HepG2 (cell line): ENCODE measurements around the gene PSMG1. TPM values are rescaled to one million over a fixed set of nuclear protein-coding genes. Genes with fewer than 3 reads are reported as not detected.
A peak's percentile ranks its signal among the peaks of the same experiment; 100 is the strongest.
"Not testable (repeated sequence)": the region's sequence is repeated elsewhere in the genome, so short reads cannot be mapped to it uniquely, and the experiment has no call there.

Experiments used
- ATAC-seq: fragments of 200-7000 bp; cut with Tn5 transposase; 3 replicates; pipeline ENCODE4 v1.9.1; 2020; ENCODE audit warnings: mild to moderate bottlenecking, moderate library complexity
- BruUV-seq: library from RNA; stranded (reverse); fragments of 400-500 nt; replicated peaks from 2 replicates; lab custom pipeline; 2021; lab: Mats Ljungman, UMichigan
- CTCF ChIA-PET: fragments of 300-600 bp; formaldehyde crosslinking; extraction: SDS; loops from one replicate; lab custom pipeline; 2021; ENCODE audit warnings: low total read pairs, inconsistent platforms, low intra/inter-chr PET ratio; lab: Yijun Ruan, JAX
- POLR2A ChIA-PET: fragments of 350-600 bp; sonication (Branson Sonifier 250); formaldehyde crosslinking; loops from one replicate; lab custom pipeline; 2020; ENCODE audit warnings: antibody characterized with exemption, inconsistent platforms; lab: Yijun Ruan, JAX
- DNase-seq: peaks from one replicate; pipeline ENCODE4 v3.0.0-alpha.2; 2015; ENCODE audit warnings: low spot score
- FAIRE-seq: peaks from 3 replicates; lab custom pipeline; 2011; peaks lifted over from hg19 to GRCh38; lab: Jason Lieb, UNC
- H2AFZ ChIP-seq: one replicate; pipeline ENCODE4 v1.6.1; 2011; ENCODE audit warnings: low read length, inconsistent platforms
- H3K27ac ChIP-seq: fragments of 300-600 bp; 3 replicates; pipeline ENCODE4 v1.8.0; 2011; ENCODE audit warnings: mixed run types, mild to moderate bottlenecking, mixed read lengths, low read length, inconsistent platforms; ENCODE audit not compliant: insufficient read depth; ENCODE audit errors: extremely low read length
- H3K27me3 ChIP-seq, 2 experiments: fragments of 200-600 bp in 1 of 2; 2 replicates in 1 of 2; 3 replicates in 1 of 2; pipeline versions ENCODE4 v1.6.0 to v1.8.0; 2011; ENCODE audit warnings: low read length in 2 of 2, mild to moderate bottlenecking in 2 of 2, moderate library complexity in 2 of 2, inconsistent platforms in 1 of 2; ENCODE audit not compliant: insufficient read depth in 2 of 2, control insufficient read depth in 1 of 2
- H3K36me3 ChIP-seq, 2 experiments: fragments of 200-600 bp in 1 of 2; replicated peaks in 1 of 2; 2 replicates in 1 of 2; 3 replicates in 1 of 2; pipeline versions ENCODE4 v1.5.1 to v1.8.0; 2011; ENCODE audit warnings: low read length in 2 of 2, inconsistent platforms in 1 of 2; ENCODE audit not compliant: insufficient read depth in 2 of 2, control insufficient read depth in 1 of 2
- H3K4me1 ChIP-seq: 2 replicates; pipeline ENCODE4 v1.5.1; 2012; ENCODE audit warnings: low read length, inconsistent platforms; ENCODE audit not compliant: insufficient read depth
- H3K4me2 ChIP-seq: 2 replicates; pipeline ENCODE4 v1.6.0; 2011; ENCODE audit warnings: low read depth, low read length, inconsistent platforms
- H3K4me3 ChIP-seq, 3 experiments: fragments of 200-600 bp in 1 of 3; sonication (generic), shearing (Covaris generic) in 1 of 3; replicated peaks in 1 of 3; 2 replicates each; pipeline ENCODE4 v1.5.1; 2011 to 2016; ENCODE audit warnings: low read length in 3 of 3, inconsistent platforms in 2 of 3, low read depth in 2 of 3, mild to moderate bottlenecking in 2 of 3, control low read depth in 1 of 3, mixed read lengths in 1 of 3; ENCODE audit not compliant: insufficient read depth in 1 of 3
- H3K79me2 ChIP-seq: one replicate; pipeline ENCODE4 v1.6.1; 2011; ENCODE audit warnings: low read length, inconsistent platforms; ENCODE audit not compliant: insufficient read depth
- H3K9ac ChIP-seq: 2 replicates; pipeline ENCODE4 v1.6.0; 2011; ENCODE audit warnings: mild to moderate bottlenecking, low read depth, low read length, inconsistent platforms; ENCODE audit not compliant: insufficient read depth
- H3K9me3 ChIP-seq: 2 replicates; pipeline ENCODE4 v1.5.1; 2012; ENCODE audit warnings: mild to moderate bottlenecking, low read length
- H4K20me1 ChIP-seq: 2 replicates; pipeline ENCODE4 v1.6.0; 2011; ENCODE audit warnings: inconsistent platforms, mild to moderate bottlenecking, low read length, moderate library complexity; ENCODE audit not compliant: insufficient read depth
- KDM4B ChIP-seq: sonication (generic); formaldehyde crosslinking; IDR thresholded peaks from 2 replicates; pipeline ENCODE4 v1.4.0; 2020; ENCODE audit warnings: missing genetic modification reagents
- MAFK ChIP-seq, 2 experiments: IDR thresholded peaks in 1 of 2; conservative IDR thresholded peaks in 1 of 2; 2 replicates each; pipeline ENCODE4 v1.6.1; 2011; ENCODE audit warnings: improper control_type of control experiment in 2 of 2, low read length in 2 of 2
- TMF1 ChIP-seq: sonication (generic); formaldehyde crosslinking; IDR thresholded peaks from 2 replicates; pipeline ENCODE4 v1.8.1; 2022; ENCODE audit warnings: low read depth, missing genetic modification reagents
- WGBS: methylation state at CpG from one replicate; pipeline ENCODE4 v1.1.6; 2017; ENCODE audit warnings: low lambda C conversion rate; 5-methylcytosine and 5-hydroxymethylcytosine counted together
- in situ Hi-C: cut with HindIII; loops from 2 replicates; pipeline ENCODE4 v1.10.0; 2017; ENCODE audit warnings: low pct_unique_long_range_greater_than_20kb; ENCODE audit not compliant: extremely low pct_ligation_motif_present
- intact Hi-C: fragments of 100-400 bp; cut with micrococcal nuclease; formaldehyde crosslinking; loops from one replicate; pipeline ENCODE4 v1.10.0; 2022; ENCODE audit not compliant: unreplicated experiment
- polyA plus RNA-seq, 8 experiments: library from polyadenylated mRNA; depleted of rRNA in 3 of 8; stranded (reverse) in 7 of 8; unstranded in 1 of 8; fragments of >200 nt; fragmentation: Illumina TruSeq in 4 of 8; extraction: Trizol in 4 of 8; gene quantifications; 2 replicates each; pipeline versions ENCODE4 v1.2.1 to v1.2.3, GENCODE V29; 2011 to 2016; ENCODE audit warnings: low read depth in 4 of 8, missing spikeins in 1 of 8, mixed read lengths in 1 of 8; ENCODE audit not compliant: insufficient read depth in 1 of 8
- total RNA-seq, 5 experiments: library from RNA; depleted of rRNA; stranded (reverse); fragments of >200 nt; fragmentation: Illumina TruSeq; extraction: Trizol; gene quantifications; 2 replicates each; pipeline ENCODE4 v1.2.3, GENCODE V29; 2016; ENCODE audit warnings: low read depth in 1 of 5

The PSMG1 gene
- total and polyA plus RNA-seq, 2 of the 13 experiments (the other 11 are each of a cell fraction or from before 2014, with no cell fraction given): 63.6 to 173 TPM

DNA sequence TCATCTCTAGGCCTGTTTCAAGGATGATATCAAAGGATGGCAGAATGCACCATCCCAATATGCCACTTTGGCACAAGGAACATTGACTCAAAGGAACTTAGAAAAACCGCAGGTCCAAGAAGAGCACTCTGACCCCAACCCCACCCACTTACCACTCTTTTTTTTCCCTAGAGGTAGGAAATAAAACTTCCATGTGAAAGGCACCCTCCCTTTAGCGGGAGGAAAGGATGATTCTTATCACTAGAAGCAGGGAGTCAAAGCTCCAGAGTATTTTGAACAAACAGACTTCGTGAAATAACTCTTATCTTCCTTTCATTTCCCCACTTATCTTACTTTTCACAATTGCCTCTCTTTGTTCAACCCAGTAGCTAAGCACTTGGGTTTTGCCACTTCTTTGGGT is 22.2 kb downstream of the PSMG1 start:
- peaks cover 14% of the 10 kb centered on the region for H3K9me3 ChIP-seq
- no peak for TF ChIP-seq TMF1
- no TSS peak for BruUV-seq
- H3K9ac ChIP-seq: no peak overlapping the region
- no peaks in the 10 kb centered on the region for H3K79me2 ChIP-seq
- no peaks in the 10 kb centered on the region for H4K20me1 ChIP-seq
- FAIRE-seq (no peak), ATAC-seq (no peak; the same call in 2 of the 3 replicates), DNase-seq (no peak)
- H3K4me3 ChIP-seq: no peak overlapping the region
- 10% methylated on average over 3 of the region's 3 CpGs for WGBS
- in situ Hi-C loops (no loop called here), intact Hi-C loops (no loop called here)
- H3K4me1 ChIP-seq: peaks cover 23% of the 10 kb centered on the region
- ChIA-PET CTCF (no interaction called here), POLR2A (no interaction called here)
- no peaks in the 10 kb centered on the region for H3K36me3 ChIP-seq
- no peak overlapping the region for H3K27ac ChIP-seq
- H2AFZ ChIP-seq: no peak overlapping the region
- H3K27me3 ChIP-seq: no peaks in the 10 kb centered on the region
- H3K4me2 ChIP-seq: no peak overlapping the region

- peak; percentile 54 for ATAC-seq
- no peak for DNase-seq
- Histone ChIP-seq H3K4me1 (peaks cover 23% of the 10 kb centered on the region), H3K4me2 (no peak overlapping the region), H4K20me1 (no peaks in the 10 kb centered on the region), H2AFZ (no peak overlapping the region), H3K27me3 (peaks cover 4 to 6% of the 10 kb centered on the region in 2 experiments; a peak in 1 of 5 replicates), H3K27ac (no peak overlapping the region), H3K79me2 (no peaks in the 10 kb centered on the region), H3K36me3 (no peaks in the 10 kb centered on the region), H3K4me3 (no peak overlapping the region), H3K9me3 (peaks cover 8% of the 10 kb centered on the region; the same call in 1 of the 2 replicates), H3K9ac (no peak overlapping the region)
- intact Hi-C loops (no loop called here), in situ Hi-C loops (no loop called here)
- TF ChIP-seq KDM4B (no peak), MAFK (conservative IDR thresholded peaks at IDR 0.05 in 1 of 2, IDR thresholded peaks at IDR 0.05 in 1 of 2; ENCODE audit: low read length in 2 of 2) (peak in 1 of 2 experiments; percentile 25; a peak in 1 of 4 replicates)
- POLR2A ChIA-PET: no interaction called here
- WGBS: 57% methylated on average over 6 of the region's 7 CpGs
- CTCF ChIA-PET: no interaction called here
- no peak for FAIRE-seq
- BruUV-seq: no TSS peak
Observed at GRCh38 chr21:39159342-39160063, 23.7 kb downstream of the PSMG1 start.

GRCh38 chr21:39157241-39157640 is 26.0 kb downstream of the PSMG1 start:
- H3K9me3 ChIP-seq, POLR2A ChIA-PET, H3K9ac ChIP-seq, H3K4me3 ChIP-seq, H3K36me3 ChIP-seq, BruUV-seq, ATAC-seq, FAIRE-seq, H3K79me2 ChIP-seq, H4K20me1 ChIP-seq, H2AFZ ChIP-seq, CTCF ChIA-PET, in situ Hi-C loops, H3K4me2 ChIP-seq, intact Hi-C loops, DNase-seq, H3K27ac ChIP-seq: not testable (repeated sequence)
- no CpG with 5 or more reads among the region's 34 CpGs for WGBS
- Histone ChIP-seq H3K4me1 (peaks cover 23% of the 10 kb centered on the region), H3K27me3 (peaks cover 4 to 10% of the 10 kb centered on the region in 2 experiments; a peak in 2 of 5 replicates)
